Left hindlimb (tissue), 1 donor: ENCODE measurements around the gene STX1B.
"Not testable (repeated sequence)": the region's sequence is repeated elsewhere in the genome, so short reads cannot be mapped to it uniquely, and the experiment has no call there.

Source experiments
- DNase-seq: peaks from one replicate; pipeline ENCODE4 v3.0.0-alpha.2; 2018

STX1B gene

DNA sequence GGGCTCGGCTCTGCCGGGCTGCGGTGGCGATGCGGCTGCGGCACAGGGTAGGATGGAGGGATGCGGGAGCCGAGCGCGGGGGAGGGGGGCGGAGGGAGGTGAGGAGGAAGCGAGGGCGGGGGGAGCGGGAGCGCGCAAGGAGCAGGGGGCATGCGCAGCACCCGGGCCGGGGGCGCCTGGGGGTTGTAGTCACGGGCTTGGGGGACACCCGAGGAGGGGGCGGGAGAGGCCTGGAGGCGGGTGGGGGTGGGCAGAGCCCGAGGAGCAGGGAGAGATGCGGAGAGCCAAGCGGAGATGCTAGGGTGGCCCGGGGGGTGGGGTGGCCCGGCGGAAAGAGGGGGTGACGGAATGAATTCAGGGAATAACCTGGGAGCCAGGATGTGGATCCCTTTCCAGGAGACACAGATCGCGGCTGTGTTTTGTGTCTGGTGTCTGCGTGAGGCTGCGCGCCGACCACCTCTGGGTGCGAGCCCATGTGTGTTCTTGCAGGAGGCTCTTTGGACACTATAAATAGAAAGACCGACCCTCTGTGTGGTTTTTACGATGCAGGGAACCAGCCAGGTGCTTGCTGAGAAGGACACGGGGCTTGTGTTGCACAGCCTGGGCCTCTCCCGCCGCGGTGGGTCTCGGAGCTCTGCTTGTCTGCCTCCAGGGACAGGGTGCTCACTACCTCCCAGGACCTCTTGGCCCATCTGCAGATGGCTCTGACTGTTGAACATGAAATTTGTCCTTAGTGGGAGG, at the start of gene STX1B:
Gene STX1B, minus strand, starts transcription at position 54 of the 741 bp plus-strand sequence. CDS start 242 bp downstream, outside the sequence.
- peak; percentile 81 for DNase-seq

DNA sequence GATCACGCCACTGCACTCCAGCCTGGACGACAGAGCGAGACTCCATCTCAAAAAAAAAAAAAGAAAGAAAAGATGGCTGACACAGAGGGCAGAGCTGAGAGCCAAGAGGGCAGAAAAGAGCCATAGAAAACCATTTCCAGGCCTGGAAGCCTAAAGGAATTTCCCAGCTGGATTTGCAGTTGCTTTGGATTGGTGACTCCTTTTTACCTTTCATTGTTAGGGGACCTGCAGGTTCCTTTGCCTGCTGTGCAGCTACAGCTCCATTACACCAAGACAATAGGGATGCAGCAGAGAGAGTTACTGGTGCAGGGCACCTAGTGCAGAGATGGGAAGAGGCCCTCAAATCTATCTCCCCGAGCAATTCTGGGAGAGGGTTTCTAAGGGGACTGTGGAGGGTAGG, 45.2 kb upstream of the STX1B start:
- DNase-seq: no peak

DNA sequence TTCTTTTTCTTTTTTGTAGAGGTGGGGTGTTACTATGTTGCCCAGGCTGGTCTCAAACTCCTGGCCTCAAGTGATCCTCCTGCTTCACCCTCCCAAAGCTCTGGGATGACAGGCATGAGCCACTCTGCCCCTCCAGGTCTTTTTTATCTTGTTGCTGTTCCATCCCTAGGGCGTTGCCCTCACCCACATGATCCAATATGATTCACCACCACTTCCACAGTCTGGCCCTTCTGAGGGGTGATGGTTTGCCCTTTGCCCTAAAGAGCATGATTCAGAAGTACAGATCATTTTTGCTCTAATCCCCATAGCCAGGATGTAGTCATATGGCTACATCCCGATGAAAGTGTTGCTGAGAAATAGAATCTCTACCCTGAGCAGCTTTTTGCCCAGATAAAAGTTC, 41.7 kb upstream of the STX1B start:
- no peak for DNase-seq

DNA sequence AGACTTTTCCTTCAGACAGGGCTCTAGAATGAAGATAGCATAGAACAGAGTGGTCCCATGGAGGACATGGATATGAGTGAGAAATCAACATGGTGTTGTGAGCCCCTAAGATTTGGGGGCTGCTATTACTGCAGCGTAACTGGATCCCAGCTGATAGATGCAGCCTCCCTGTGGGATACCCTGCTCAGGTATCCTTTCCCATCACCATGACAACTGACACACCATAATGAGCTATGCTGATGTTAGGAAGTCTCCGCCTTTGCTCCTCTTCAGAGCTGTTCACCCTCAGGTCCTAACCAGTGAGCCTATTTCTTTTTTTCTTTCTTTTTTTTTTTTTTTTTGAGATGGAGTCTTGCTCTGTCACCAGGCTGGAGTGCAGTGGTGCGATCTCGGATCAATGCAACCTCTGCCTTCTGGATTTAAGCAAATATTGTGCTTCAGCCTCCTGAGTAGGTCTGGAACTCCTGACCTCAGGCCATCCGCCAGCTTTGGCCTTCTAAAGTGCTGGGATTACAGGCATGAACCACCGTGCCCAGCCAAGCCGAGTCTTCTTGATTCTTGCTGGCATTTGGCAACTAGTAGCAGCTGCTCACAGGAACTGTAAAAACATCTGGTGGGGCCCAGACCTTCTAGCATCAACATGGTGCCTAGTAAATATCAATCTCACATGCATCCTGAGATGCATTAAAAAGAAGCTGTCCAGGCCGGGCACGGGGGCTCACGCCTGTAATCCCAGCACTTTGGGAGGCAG, 40.0 kb upstream of the STX1B start:
- no peak for DNase-seq

DNA sequence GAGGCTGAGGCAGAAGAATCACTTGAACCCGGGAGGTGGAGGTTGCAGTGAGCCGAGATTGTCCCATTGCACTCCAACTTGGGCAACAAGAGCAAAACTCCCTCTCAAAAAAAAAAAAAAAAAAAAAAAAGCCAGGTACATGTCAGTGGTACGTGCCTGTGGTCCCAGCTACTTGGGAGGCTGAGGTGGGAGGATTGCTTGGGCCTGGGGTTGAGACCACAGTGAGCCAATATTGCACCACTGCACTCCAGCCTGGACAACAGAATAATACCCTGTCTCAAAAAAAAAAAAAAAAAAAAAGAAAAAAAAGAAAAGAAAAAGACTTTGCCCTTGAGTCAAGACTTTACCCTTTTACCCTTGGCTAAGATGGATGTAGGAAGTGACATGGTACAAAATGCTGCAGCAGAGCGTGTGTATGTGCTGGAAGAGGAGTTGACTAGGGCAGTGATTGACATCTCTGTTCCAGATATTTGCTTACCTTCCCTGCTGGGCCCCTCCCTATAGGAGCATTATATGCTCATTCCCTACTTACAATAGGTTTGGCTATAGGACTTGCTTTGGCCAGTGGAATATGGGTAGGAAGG, 33.6 kb upstream of the STX1B start:
- DNase-seq: no peak

DNA sequence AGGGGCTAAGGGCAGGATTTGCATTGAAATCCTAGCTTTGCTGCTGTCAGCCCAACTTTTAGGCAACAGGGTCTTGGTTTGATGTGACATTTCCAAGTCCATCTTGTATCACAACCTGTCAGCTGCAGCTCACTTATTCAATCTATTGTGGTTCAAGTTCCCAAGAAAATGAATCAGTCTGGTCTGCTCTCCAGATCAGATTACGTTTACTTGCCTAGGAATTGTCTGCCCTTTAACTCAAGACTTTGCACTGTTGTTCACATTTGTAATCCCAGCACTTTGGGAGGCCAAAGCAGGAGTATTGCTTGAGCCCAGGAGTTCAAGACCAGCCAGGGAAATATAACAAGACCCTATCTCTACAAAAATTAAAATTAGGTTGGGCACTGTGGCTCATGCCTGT, 32.9 kb upstream of the STX1B start:
- DNase-seq: no peak

DNA sequence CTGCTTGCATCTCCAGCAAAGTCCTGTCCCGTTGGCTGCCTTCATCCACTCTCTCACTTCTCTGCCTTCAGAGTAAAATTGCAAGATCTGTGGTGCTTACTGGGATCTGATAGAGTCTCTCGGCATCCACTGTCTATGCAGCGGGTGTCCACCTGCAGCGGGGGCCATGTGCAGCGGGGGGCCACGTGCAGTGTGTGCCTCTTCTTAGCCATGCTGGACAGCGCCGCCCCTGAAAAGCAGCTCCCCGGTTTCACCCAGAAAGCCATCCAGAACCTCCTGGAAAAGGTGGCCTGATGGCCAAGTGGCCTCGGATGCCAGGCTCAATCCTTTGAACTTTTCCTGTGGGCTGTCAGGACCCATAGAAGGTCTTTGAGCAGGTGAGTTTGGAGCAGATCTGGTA, 32.4 kb upstream of the STX1B start:
- no peak for DNase-seq

DNA sequence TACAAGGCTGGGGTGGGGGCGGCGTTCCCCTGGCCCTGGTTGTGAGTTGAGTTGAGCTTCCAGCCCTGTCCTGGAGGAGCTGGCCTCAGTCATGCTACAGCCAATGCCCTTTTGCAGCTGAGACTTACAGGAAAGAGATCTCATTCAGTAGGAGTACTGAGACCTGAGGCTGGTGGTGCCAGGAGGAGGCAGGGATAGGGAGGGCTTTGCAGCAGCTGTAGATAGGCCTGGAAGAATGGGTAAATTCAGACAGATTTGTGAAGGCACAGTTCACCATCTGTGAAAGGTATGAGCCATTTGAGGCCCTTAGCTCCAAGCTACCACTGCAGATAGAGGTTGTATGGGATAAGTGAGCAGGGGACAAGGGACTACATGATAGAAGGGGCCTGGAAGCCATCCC, 28.6 kb upstream of the STX1B start:
- DNase-seq: no peak

DNA sequence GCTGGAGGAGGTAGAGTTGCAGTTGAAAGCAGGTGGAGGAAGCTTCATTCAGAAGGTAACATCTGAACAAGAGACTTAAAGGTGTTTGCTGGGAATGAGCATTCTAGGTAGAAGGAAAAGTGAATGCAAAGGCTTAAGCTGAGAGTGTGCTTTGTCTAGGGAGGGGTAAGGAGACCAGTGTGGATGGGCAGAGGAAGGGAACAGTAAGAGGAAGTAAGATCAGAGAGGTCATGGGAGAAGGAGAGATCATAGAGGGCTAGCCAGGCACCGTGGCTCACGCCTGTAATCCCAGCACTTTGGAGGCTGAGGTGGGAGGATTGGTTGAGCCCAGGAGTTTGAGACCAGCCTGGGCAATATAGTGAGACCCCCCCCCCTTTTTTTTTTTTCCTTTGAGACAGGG, 26.3 kb upstream of the STX1B start:
- DNase-seq: no peak

DNA sequence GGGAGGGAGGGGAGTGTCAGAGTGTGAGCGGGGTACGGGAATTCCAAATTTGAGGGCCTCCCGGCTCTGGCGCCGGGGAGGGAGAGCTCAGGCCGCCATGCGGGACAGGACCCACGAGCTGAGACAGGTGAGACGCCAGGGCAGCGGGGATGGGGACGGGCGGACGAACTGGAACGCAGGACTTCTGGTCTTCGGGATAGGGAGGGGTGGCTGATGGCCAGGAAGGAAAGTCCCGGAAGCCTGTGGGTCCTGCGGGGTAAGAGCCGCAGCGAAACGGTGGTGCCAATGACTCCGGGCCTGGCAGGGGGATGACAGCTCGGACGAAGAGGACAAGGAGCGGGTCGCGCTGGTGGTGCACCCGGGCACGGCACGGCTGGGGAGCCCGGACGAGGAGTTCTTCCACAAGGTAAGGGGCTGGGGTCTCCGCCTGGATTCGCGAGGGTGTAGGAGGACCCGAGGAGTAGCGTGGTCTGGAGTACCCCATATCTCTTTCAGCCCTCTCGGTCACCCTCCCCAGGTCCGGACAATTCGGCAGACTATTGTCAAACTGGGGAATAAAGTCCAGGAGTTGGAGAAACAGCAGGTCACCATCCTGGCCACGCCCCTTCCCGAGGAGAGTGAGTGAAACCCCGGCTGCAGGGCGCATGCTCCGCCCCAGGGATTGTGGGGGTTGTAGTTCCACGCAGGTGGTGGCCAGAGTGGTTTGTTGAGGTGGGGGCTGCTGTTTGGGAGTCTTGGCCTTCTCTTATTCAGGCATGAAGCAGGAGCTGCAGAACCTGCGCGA, 23.5 kb upstream of the STX1B start:
- peak; percentile 90 for DNase-seq

DNA sequence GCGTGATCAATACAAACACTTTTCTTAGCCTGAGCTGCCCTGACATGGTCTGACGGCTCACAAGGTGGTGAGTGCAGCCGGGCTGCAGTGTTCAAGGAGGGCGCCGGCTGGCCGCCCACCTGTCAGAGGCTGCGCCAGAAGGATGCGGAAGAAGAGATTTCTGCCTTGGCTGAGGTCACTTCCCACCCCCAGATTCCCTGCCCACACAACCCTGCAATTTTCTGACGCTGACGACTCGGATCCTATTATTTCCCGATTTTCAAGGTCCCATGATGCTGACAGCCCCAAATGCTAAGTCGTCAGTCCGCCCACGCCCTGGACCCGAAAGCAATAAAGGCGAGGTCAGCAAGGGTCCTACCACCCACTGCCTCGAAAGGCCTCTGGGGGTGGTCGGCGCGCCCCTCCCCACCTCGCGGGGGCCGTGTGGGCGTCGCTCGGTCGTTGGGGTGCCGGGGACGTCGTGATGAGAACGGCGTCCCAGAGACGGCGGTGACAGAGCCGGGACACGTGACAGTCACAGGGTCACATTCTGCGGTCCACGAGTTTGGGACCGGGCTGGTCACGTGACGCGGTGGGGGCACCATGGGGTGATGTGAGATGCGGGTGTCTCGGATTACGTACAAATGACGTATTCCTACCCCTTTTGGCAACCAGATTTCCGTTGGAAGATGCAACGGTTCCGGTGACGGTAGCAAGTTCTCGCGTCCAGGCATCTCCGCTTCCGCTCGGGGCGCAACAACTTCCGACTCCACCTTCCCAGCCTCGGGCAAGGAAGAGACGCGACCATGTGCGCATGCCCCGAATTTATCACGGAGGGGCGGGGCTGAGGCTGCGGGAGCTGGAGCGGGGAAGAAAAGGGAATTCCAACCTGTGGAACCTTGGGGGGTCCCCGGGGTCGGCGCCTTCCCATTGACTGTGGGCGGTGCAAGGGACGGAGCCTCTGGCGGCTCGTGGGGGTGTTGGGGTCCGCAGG, 22.6 kb upstream of the STX1B start, which contains the start of gene STX4:
Gene STX4, plus strand, starts transcription at position 823 of the 973 bp plus-strand sequence. CDS start 248 bp downstream, outside the sequence.
- peak; percentile 98 for DNase-seq

DNA sequence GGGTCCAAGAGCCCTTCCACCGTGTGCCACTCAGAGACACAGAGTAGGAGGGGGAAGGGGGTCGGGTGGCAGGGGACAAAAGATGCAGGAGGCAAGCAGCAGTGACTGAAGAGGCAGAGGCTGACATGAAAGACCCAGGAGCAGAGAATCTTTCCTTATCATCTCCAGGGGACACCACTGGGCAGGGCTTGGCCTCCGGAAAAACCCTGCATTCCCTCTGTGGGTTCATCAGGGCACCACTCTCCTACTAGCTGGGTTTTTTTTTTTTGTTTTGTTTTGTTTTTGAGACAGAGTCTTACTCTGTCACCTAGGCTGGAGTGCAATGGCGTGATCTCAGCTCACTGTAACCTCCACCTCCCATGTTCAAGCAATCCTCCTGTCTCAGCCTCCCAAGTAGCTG, 20.8 kb upstream of the STX1B start:
- no peak for DNase-seq

DNA sequence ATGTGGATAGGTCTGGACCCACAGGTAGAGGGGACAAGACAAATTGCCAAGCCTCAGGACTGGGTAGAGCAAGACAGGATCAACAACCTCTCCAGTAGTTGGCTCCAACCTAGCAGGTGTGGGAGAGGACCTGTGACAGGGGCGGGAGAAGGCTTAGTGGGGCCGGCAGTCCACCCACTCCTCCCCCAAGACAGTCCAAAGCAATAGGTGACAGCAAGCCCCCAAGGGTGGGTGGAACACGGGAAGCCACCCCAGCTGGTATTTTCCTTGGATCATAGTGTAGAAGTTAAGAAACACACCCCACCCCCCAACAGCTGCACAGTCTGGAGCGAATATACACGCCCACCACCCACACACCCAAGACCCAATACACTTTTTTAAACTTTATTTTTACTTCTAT, 18.8 kb upstream of the STX1B start:
- DNase-seq: no peak

DNA sequence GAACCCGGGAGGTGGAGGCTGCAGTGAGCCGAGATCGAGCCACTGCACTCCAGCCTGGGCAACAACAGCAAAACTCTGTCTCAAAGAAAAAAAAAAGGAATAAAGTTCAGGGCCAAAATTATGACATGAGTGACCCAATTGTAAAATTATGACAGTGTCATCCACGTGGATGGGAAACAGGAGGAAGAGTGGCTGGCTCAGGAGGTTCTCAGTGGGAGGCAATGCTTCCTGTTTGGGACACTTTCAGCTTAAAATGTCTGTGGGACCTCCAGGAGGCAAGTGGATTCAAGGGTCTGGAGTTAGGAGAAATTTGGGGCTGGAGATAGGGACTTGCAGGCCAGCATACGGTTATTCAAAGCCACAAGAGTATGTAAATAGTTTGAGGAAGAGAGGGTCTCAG, 14.9 kb upstream of the STX1B start:
- DNase-seq: no peak

DNA sequence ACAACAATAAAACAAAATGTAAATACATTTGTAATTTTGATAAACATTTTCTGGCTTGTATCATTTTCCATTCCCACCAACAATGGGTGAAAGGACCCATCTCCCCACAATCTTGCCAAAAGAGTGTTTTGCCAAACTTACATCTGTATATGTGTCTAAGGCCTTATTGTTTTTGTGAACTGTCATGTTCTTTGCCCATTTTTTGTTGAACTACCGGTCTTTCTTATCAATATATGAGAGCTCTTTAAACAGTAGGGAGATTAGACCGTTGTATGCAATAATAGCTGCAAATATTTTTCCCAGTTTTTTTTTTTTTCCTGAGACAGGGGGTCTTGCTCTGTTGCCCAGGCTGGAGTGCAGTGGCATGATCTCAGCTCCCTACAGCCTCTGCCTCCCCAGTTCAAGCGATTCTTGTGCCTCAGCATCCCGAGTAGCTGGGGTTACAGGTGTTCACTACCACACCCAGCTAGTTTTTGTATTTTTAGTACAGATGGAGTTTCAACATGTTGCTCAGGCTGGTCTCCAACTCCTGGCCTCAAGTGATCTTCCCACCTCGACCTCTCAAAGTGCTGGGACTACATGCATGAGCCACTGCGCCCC, 13.3 kb upstream of the STX1B start:
- no peak for DNase-seq

DNA sequence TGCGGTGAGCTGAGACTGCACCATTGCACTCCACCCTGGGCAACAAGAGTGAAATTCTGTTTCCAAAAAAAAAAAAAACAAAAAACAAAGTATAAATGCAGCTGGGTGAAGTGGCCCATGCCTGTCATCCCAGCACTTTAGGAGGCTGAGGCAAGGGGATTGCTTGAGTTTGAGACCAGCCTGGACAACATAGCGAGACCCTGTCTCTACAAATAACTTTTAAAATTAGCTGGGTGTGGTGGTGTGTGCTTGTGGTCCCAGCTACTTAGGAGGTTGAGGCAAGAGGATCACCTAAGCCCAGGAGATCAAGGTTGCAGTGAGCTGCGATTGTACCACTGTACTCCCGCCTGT, 12.8 kb upstream of the STX1B start:
- DNase-seq: no peak

DNA sequence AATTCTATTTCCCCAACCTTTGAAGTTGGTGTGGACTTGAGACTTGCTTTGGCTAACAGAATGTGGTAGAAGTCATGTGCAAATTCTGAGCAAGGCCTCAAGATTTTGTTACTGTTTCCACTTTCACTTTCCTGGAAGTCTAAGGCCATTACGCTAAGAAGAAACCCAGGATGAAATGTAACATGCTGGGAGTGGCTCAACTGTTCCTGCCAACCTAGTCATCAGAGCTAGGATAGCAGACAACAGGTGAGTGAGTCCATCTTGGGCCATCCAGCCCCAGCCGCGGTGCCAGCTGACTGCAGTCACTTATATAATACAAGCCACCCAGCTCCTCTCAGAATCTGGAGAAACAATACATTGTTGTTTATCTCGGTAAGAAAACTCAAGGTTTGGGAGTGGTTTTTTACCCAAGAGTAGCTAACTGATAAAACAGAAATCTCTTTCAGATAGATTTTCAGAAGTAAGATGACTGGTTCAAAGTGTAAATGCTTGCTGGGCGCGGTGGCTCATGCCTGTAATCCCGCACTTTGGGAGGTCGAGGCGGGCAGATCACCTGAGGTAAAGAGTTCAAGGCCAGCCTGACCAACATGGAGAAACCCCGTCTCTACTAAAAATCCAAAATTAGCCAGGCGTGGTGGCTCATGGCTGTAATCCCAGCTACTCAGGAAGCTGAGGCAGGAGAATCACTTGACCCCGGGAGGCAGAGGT, 12.3 kb upstream of the STX1B start:
- no peak for DNase-seq

DNA sequence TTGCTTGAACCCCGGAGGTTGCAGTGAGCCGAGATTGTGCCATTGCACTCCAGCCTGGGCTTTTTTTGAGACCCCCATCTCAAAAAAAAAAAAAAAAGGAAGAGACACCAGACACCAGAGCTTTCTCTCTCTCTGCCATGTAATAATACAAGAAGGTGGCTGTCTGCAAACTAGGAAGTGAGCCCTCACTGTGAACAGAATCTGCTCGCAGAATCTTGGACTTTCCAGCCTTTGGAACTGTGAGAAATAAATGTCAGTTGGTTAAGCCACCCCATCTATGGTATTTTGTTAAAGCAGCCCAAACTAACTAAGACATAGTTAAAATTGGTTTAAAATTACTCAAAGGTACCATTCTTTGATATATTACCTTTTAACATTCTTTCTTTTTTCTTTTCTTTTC, 10.1 kb upstream of the STX1B start:
- DNase-seq: no peak

DNA sequence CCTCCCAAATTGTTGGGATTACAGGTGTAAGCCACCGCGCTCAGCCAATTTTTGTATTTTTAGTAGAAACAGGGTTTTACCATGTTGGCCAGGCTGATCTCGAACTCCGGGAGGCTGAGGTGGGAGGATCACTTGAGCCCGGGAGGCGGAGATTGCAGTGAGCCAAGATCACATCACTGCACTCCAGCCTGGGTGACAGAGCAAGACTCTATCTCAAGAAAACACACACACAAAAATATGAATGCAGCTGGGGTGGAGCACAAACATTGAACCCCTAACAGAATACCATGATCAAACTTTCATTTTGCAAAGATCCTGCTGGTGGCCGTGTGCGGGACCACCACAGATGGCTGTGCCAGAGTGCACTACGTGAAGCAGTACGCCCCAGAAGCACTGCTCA, 7.3 kb upstream of the STX1B start:
- DNase-seq: not testable (repeated sequence)

DNA sequence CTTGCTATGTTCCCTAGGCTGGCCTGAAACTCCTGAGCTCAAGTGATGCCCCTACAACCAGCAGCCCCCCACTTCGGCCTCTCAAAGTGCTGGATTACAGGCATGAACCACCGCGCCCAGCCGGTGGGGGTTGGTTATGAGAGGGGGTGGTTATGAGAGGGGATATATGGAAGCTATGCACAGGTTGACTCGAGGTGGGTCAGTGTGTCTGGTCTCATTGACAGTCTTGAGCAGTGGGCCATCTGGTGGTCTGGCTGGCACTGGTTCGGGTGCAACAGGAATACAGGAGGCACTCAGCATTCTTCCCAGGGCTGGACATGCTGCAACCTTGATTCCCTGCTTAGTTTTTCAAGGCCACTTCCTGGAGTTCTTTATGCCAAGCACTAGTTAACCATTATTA, 5.6 kb upstream of the STX1B start:
- DNase-seq: no peak

DNA sequence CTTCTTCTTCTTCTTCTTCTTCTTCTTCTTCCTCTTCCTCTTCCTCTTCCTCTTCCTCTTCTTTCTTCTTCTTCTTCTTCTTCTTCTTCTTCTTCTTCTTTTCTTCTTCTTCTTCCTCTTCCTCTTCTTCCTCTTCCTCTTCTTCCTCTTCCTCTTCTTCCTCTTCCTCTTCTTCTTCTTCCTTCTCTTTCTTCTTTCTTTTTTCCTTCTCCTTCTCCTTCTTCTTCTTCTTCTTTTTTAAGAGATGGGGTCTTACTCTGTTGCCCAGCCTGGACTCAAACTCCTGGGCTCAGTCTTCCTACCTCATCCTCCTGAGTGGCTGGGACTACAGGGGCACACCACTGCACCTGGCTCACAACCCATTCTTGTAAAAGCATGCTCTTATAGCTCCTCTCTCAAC, 2.9 kb upstream of the STX1B start:
- DNase-seq: not testable (repeated sequence)
